NCI-H1930 (cell line): ENCODE data around the gene GJB1.
A peak's percentile ranks its signal among the peaks of the same experiment; 100 is the strongest.

ENCODE experiments used
- DNase-seq, 2 experiments: peaks; one replicate each; lab custom pipeline; 2025; lab: John Stamatoyannopoulos, UW

GJB1 gene

GRCh38 chrX:71215338-71215912 lies 7.6 kb upstream of the GJB1 start:
- no peak for DNase-seq

DNA sequence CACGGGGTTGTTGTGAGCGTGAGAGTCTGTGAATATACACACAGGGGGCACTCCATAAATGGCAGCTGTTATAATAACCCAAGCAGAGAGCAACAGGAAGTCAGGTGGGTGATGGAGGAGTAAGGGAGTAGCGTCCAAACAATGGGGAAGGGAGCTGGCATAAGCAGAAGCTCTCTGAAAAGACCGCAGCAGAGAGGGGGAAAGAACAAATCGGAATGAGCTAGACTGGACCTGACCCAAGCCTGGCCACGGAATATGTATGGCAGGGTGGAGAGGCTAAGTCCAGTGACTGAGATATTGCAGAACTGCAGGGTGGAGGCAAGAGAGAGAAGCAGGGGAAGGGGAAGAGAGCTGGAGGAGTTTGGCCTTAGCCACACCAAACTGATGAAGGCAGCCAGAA lies 6.5 kb upstream of the GJB1 start:
- peak in 1 of 2 experiments; percentile 0 for DNase-seq

- DNase-seq = no peak
Observed at GRCh38 chrX:71217298-71217697, 5.7 kb upstream of the GJB1 start.

DNA sequence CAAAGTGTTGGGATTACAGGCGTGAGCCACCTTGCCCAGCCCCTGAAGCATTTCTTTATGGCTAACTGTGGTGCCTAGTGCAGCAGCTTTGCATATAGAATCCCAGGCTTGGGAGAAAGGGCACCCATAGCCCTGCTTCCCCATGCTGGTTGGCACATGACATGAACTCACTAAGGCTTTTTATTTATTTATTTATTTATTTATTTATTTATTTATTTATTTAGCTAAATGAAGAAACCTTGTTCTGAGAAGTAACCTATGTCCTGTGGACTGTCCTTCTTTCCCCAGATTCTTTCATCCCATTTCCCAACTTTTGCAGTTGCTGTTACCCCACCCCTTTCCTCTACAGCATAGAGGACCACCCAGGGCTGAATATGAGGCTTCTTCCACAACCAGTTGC lies 1.9 kb upstream of the GJB1 start:
- no peak for DNase-seq

DNA sequence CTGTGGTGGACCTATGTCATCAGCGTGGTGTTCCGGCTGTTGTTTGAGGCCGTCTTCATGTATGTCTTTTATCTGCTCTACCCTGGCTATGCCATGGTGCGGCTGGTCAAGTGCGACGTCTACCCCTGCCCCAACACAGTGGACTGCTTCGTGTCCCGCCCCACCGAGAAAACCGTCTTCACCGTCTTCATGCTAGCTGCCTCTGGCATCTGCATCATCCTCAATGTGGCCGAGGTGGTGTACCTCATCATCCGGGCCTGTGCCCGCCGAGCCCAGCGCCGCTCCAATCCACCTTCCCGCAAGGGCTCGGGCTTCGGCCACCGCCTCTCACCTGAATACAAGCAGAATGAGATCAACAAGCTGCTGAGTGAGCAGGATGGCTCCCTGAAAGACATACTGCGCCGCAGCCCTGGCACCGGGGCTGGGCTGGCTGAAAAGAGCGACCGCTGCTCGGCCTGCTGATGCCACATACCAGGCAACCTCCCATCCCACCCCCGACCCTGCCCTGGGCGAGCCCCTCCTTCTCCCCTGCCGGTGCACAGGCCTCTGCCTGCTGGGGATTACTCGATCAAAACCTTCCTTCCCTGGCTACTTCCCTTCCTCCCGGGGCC lies 1.2 kb downstream of the GJB1 start:
- DNase-seq = no peak

DNA sequence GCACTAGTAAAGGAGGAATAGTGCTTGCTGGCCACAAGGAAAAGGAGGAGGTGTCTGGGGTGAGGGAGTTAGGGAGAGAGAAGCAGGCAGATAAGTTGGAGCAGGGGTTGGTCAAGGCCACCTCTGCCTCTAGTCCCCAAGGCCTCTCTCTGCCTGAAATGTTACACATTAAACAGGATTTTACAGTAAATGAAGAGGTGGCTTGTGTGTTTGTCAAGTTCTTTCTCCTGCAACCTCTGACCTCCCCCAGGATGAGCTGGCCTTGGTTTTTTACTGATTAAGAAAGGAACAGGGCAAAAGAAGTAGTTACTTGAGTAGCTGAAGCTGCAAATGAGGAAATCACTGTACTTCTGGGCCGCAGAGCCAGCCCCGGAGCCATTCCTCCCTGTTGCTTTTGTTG lies 2.0 kb downstream of the GJB1 start:
- DNase-seq = no peak

- no peak for DNase-seq
Observed at GRCh38 chrX:71225676-71226075, 2.7 kb downstream of the GJB1 start.

DNA sequence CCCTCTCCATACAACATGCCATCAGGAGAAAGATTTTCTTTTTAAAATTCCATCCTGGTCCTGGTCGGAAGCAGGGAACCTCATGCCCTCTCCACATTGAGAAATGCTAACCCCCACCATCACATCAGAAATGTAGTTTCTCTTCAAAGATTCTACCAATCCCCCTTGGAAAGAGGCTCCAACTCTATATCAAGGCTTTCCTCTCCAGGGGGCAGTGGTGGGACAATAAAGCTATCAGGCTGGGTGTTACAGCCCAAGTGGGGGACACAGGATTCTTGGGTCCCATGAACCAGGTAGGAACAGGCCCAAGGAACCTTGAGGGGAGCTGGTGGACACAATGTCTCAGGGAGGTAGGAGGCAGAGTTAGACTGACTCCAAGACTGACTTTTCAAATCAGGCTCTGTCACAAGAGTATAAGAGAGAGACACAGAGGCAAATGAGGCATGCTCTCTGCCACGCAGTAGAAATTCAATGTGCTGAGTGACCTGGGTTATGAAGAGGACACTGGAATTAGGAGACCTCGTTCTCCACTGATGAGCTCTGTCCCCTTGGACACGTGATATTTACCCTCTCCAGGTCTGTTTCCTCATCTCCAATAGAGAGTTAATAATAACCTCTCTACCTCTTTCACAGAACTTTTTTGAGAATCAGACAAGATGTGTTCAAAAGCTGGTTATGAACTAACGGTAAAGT lies 4.5 kb downstream of the GJB1 start:
- no peak for DNase-seq

DNA sequence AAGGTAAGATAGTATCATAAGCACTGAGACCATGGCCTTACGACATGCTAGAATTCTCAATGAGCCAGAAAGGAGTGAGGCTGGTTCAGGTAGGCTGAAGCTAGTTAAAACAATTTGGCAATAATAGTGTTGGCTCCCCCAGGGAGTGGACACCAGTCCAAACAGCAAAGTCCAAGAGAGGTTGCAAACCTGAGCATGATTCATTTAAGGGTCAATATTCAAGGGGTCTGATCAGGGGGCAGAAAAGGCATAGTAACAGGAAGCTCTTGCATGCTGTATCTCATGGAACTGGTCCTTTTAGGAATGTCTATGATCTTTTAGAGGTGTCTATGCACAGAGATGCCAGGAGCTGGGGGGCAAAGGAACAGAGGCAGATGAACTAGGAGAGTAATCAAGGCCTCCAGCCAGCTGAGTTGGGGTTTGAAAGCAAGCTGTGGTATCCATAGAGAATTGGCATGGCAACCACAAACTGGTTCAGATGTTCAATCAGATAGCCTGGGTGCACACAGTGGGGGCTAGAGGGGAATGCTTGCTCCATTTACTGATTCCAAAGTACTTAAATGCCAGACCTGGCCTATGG lies 5.1 kb downstream of the GJB1 start:
- no peak for DNase-seq

DNA sequence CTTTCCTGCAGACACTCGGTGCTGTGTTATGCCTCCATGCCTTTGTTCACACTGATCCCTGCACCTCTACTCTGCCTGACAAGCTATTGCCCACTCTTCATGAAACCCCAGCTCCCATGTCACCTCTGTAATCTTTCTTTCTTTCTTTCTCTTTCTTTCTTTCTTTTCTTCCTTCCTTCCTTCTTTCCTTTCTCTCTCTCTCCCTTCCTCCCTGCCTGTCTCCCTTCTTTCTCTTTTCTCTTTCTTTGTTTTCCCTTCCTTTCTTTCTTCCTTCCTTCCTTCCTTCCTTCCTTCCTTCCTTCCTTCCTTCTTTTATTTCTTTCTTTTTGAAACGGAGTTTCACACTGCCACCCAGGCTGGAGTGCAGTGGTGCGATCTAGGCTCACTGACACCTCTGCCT lies 12.5 kb downstream of the GJB1 start:
- DNase-seq = no peak

GRCh38 chrX:71236836-71237235 lies 13.8 kb downstream of the GJB1 start:
- DNase-seq = no peak

DNA sequence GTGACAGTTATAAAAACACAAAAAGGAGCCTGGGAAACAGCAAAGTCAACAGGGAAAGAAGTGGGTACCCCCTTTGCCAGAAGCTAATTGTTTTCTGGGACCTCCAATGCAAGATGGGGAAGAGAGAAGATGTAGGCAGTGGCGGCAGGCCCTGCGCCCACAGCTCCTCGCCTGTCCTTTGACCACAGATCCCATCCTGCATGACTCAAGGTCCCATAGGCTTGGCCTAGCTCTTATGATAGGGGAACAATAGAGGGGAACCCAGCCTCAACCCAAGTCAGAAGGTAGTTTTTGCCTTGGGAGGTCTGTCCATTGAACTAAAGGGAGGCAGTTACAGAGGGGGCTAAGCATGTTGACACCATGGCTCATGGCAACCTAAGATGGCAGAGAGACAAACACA lies 16.8 kb downstream of the GJB1 start:
- DNase-seq = no peak

- no peak for DNase-seq
Observed at GRCh38 chrX:71241301-71241700, 18.3 kb downstream of the GJB1 start.

GRCh38 chrX:71244359-71245128 lies 21.5 kb downstream of the GJB1 start:
- DNase-seq = no peak

DNA sequence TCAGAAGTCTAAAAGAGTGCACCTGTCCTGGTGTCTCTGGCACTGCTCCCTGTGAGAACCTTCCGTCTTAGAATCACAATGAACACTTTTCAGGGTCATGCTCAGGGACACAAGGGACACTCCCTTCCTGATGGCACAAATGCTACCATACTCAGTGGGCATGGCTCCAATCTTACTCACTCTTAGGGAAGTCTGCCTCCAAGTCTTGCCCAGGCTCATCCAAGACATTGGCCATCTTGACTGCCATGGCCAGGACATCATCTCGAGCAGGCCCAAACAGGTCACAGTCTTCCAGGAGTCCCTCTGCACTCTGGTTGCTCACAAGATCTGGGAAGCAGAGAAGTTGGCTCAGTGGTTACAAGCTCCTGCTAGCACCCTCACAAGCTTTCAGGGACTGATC lies 22.1 kb downstream of the GJB1 start:
- no peak for DNase-seq

- DNase-seq = no peak
Observed at GRCh38 chrX:71250841-71251240, 27.8 kb downstream of the GJB1 start.

DNA sequence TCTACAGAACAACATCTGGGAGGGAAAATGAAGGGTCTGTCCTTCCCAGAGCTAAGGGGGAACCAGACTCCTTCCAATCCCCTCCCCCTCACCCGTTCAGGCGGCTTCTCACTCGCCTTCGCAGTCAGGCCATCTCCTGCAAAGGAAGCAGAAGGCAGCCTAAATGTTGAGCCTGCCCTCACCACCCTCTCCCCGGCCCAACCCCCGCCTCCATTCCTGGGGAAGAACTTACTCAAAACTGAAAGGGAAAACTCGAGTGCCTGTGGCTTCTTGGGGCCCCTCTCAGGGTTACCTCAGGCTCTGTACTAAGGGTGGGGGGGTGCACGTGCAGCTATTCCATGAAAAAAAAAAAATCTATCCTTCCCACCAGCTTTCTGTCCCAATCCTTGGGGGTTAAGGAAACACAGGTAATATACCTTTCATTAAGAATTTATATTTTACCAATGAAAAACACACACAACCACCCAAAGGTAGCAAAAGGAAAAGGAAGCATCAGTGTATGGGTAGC lies 28.5 kb downstream of the GJB1 start:
- DNase-seq = no peak

DNA sequence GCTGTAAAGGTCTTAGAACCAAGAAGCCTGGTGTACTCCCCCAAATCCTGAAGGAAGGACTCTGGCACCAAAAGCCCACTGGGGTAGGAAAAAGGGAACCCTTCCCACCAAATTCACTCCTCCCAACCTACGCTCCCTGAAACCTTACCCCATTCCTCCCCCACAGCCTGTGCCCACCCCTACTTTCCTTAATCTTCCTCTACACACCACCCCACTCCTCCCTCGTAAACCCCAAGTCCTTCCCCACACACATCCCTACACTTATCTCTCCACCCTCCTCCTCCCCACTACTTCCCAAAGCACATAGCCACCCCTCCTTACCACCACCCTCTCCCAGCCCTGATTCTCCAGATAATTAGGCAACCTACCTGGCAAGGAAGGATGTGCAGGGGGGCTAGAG lies 29.2 kb downstream of the GJB1 start:
- DNase-seq = no peak

GRCh38 chrX:71253253-71254091 lies 30.4 kb downstream of the GJB1 start:
- DNase-seq = peak in 1 of 2 experiments; percentile 0

GRCh38 chrX:71254092-71254963 lies 31.3 kb downstream of the GJB1 start, which contains the start of gene ZMYM3:
Gene ZMYM3, minus strand, starts transcription at chrX:71254140. Its CDS starts 885 bp downstream, at chrX:71253255.
- DNase-seq = peak; percentile 16 to 53
